ENCODE data around the gene IZUMO2.

Gene IZUMO2

GRCh38 chr19:50162988-50163387, at the start of gene IZUMO2:
Gene IZUMO2, minus strand, starts transcription at chr19:50163281. Its CDS starts 87 bp downstream, at chr19:50163194.
- DNase-seq (ENCODE audit: low spot score), result no peak

- DNase-seq (ENCODE audit: low spot score), result no peak
These were observed 47.3 kb upstream of the IZUMO2 start for GRCh38 chr19:50210425-50210824.

- DNase-seq (ENCODE audit: low spot score), result no peak
These were observed 46.0 kb upstream of the IZUMO2 start for GRCh38 chr19:50209131-50209530.

GRCh38 chr19:50207730-50208129, 44.6 kb upstream of the IZUMO2 start:
- DNase-seq (ENCODE audit: low spot score), result no peak

- no peak for DNase-seq (ENCODE audit: low spot score)
These were observed 43.1 kb upstream of the IZUMO2 start for GRCh38 chr19:50206191-50206590.

- peak; percentile 34 for DNase-seq (ENCODE audit: low spot score)
These were observed 42.6 kb upstream of the IZUMO2 start for GRCh38 chr19:50205681-50206138.

- peak; percentile 78 for DNase-seq (ENCODE audit: low spot score)
These were observed 42.0 kb upstream of the IZUMO2 start for GRCh38 chr19:50204811-50205675.

GRCh38 chr19:50204081-50204428, 41.0 kb upstream of the IZUMO2 start:
- DNase-seq (ENCODE audit: low spot score), result no peak

GRCh38 chr19:50203281-50204080, 40.4 kb upstream of the IZUMO2 start, which contains the start of gene MYH14:
Gene MYH14, plus strand, starts transcription at chr19:50203622. Its CDS starts 6,744 bp downstream, at chr19:50210366.
- peak; percentile 92 for DNase-seq (ENCODE audit: low spot score)

- DNase-seq (ENCODE audit: low spot score), result no peak
These were observed 39.8 kb upstream of the IZUMO2 start for GRCh38 chr19:50202962-50203280.

GRCh38 chr19:50202386-50202785, 39.3 kb upstream of the IZUMO2 start:
- DNase-seq (ENCODE audit: low spot score), result no peak

GRCh38 chr19:50199259-50199555, 36.1 kb upstream of the IZUMO2 start:
- DNase-seq (ENCODE audit: low spot score), result no peak

- DNase-seq (ENCODE audit: low spot score), result no peak
These were observed 35.6 kb upstream of the IZUMO2 start for GRCh38 chr19:50198431-50199258.

GRCh38 chr19:50197348-50197747, 34.3 kb upstream of the IZUMO2 start:
- DNase-seq (ENCODE audit: low spot score), result no peak

- DNase-seq (ENCODE audit: low spot score), result no peak
These were observed 33.3 kb upstream of the IZUMO2 start for GRCh38 chr19:50196322-50196932.

GRCh38 chr19:50195224-50195623, 32.1 kb upstream of the IZUMO2 start:
- DNase-seq (ENCODE audit: low spot score), result no peak

GRCh38 chr19:50192463-50193211, 29.6 kb upstream of the IZUMO2 start:
- DNase-seq (ENCODE audit: low spot score), result no peak

GRCh38 chr19:50191216-50191615, 28.1 kb upstream of the IZUMO2 start:
- peak; percentile 45 for DNase-seq (ENCODE audit: low spot score)

- DNase-seq (ENCODE audit: low spot score), result peak; percentile 68
These were observed 27.4 kb upstream of the IZUMO2 start for GRCh38 chr19:50190439-50190891.

- no peak for DNase-seq (ENCODE audit: low spot score)
These were observed 26.2 kb upstream of the IZUMO2 start for GRCh38 chr19:50189331-50189730.

GRCh38 chr19:50187937-50188336, 24.9 kb upstream of the IZUMO2 start:
- no peak for DNase-seq (ENCODE audit: low spot score)
